HG03520 (cell line): ENCODE data around the gene LUC7L2.
"Not testable (repeated sequence)": the region's sequence is repeated elsewhere in the genome, so short reads cannot be mapped to it uniquely, and the experiment has no call there.

Experiments used
- ATAC-seq: cut with Tn5 transposase; IDR thresholded peaks from one replicate; pipeline ENCODE4 v1.9.1; 2021; ENCODE audit warnings: mild to moderate bottlenecking, moderate library complexity; ENCODE audit not compliant: unreplicated experiment

LUC7L2 gene

DNA sequence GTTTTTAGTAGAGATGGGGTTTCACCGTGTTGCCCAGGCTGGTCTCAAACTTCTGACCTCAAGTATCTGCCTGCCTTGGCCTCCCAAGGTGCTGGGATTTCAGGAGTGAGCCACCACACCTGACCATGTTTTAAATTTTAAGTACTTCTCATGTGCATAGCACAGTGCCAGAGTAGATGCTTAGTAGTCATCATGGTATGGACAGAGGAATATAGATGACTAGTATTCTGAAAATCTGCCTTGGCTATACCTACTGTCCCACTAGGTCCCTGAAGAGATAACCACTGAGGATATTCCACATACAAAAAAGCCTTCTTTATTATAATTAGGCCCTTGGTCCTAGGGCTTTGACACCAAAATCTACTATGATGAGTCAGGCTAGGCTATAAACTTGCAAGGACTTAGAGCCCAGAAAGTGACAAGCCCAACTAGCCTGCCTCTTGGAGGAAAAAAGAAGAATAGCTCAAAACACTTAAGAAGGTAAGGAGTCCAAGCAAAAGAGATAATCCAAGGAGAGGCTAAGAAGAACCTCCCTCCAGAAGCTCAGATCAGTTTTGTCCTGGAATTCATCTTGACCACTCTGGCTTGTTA is 34.0 kb downstream of the LUC7L2 start:
- no peak for ATAC-seq

DNA sequence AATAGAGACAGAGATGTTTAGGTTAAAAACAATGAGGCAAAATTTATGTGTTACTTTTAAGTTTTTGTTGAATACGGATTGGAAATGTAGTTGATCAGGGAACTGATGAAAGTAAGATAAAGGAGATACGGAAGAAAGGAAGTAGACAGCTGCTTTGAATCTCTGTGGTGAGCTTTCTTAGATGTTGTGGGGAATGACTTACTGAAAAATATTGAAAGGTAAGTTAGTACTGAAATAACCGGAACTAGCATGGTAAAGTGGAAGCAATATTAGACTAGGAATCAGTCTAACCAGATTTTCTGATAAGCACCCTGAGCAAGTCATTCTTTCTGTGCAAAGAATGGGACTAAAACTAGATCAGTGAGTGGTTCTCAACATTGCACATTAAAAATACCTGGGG is 34.8 kb downstream of the LUC7L2 start:
- no peak for ATAC-seq

DNA sequence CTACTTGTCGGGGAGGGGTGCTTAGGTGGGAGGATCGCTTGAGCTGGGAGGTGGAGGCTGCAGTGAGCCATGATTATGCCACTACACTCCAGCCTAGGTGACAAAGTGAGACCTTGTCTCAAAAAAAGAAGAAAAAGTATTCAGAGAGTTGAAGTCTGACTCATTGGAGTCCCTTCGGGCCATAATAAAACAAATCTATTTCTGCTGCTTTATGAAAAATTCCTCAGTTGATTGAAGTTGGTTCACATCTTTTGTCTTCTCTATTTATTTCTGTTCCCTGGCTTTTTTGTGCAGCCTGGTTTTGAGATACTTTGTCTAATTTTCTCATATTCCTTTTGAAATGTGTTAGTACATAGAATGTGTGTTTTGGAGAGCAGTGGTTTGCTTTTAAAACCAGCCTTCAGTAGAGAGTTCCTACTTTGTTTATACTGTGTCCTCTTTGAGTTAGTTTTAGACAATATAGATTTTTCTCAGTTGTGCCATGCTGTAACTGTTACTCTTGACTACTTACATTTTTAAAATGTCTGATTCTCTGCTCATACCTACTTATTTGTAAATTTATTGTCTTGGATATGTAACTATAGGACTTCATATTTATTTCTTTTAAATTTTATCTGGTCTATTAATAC is 36.7 kb downstream of the LUC7L2 start:
- no peak for ATAC-seq

DNA sequence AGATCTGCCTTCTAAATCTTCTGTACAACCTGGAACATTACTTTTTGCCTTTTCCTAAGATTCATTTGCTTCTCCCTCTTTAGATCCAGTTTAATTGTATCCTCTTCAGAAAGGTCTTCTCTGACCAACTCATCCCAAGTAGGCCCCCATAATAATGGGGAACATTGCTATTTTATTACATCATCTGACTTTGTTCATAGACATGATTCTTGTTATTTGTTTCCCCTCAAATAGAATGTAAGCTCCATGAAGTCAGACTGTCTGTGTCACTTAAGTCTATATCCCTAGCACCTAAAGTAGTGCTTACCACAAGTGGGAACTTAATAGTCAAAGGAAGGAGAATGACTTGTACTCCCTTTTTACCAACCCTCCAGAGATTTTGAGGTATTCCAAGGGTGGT is 37.5 kb downstream of the LUC7L2 start:
- ATAC-seq, result no peak

- no peak for ATAC-seq
These were observed 43.9 kb downstream of the LUC7L2 start for GRCh38 chr7:139403601-139404000.

- ATAC-seq, result no peak
These were observed 47.9 kb downstream of the LUC7L2 start for GRCh38 chr7:139407555-139407954.

DNA sequence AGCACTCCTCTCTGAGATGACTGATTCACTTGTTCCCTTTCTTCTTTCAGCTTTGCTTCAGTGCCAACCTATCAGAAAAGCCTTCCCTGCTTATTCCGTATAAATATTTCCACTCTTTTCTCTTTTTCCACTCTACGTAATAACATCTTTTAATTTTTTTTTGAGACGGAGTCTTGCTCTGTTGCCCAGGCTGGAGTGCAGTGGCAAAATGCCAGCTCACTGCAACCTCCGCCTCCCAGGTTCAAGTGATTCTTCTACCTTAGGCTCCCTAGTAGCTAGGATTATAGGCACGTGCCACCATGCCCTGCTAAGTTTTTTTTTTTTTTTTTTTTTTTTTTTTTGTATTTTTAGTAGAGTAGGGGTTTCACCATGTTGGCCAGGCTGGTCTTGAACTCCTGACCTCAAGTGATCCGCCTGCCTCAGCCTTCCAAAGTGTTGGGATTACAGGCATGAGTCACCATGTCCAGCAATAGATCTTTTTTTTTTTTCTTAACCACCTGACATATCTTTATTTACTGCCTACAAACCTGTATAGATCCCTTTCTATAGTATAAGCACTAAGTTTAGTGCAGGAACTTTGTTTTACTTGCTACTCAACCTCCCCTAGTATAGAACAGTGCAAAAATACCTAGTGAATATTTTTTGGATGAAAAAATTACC is 55.2 kb downstream of the LUC7L2 start:
- not testable (repeated sequence) for ATAC-seq

DNA sequence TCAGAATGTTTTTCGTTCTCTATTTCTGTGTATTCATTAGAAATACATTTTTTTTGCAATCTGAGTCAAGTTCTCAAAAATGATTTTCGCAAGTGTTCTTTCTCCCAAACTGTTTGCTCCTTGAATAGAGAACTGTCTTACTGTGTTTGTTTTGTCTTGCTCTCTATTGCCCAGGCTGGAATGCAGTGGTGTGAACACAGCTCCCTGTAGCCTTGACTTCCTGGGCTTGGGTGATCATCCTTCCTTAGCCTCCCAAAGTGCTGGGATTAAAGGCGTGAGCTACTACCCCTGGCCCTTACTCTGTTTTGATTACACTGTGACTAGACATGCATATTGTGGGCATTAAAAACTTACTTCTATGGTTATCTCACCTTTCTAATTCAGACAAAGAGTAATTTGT is 56.7 kb downstream of the LUC7L2 start:
- no peak for ATAC-seq

- ATAC-seq, result no peak
These were observed 57.8 kb downstream of the LUC7L2 start for GRCh38 chr7:139417478-139417877.

- no peak for ATAC-seq
These were observed 61.4 kb downstream of the LUC7L2 start for GRCh38 chr7:139421123-139421522.

DNA sequence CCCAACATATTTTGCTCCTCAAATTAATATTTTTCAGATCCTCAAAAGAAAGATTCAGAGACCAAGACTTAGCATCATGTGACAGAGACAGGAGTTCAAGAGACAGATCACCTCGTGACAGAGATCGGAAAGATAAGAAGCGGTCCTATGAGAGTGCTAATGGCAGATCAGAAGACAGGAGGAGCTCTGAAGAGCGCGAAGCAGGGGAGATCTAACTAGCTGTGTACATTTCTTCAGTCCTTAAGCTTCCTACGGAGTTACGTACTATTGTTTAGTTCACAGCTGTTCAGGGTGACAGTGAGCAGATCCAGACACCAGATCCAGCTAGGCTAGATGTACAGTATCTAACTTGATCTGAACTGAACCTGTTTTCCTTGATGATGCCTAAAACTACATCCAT is 62.4 kb downstream of the LUC7L2 start:
- ATAC-seq, result no peak

GRCh38 chr7:139423091-139423490 is 63.4 kb downstream of the LUC7L2 start:
- ATAC-seq, result no peak

- no peak for ATAC-seq
These were observed 64.3 kb downstream of the LUC7L2 start for GRCh38 chr7:139424004-139424403.

DNA sequence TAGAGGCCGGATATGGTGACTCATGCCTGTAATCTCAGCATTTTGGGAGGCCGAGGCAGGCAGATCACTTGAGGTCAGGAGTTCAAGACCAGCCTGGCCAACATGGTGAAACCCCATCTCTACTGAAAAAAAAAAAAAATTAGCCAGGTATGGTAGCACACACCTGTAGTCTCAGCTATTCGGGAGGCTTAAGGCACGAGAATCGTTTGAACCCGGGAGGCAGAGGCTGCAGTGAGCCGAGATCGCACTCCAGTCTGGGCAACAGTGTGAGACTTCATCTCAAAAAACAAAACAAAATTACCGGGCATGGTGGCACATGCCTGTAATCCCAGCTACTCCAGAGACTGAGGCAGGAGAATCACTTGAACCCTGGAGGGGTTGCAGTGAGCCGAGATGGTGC is 66.0 kb downstream of the LUC7L2 start:
- ATAC-seq, result not testable (repeated sequence)

DNA sequence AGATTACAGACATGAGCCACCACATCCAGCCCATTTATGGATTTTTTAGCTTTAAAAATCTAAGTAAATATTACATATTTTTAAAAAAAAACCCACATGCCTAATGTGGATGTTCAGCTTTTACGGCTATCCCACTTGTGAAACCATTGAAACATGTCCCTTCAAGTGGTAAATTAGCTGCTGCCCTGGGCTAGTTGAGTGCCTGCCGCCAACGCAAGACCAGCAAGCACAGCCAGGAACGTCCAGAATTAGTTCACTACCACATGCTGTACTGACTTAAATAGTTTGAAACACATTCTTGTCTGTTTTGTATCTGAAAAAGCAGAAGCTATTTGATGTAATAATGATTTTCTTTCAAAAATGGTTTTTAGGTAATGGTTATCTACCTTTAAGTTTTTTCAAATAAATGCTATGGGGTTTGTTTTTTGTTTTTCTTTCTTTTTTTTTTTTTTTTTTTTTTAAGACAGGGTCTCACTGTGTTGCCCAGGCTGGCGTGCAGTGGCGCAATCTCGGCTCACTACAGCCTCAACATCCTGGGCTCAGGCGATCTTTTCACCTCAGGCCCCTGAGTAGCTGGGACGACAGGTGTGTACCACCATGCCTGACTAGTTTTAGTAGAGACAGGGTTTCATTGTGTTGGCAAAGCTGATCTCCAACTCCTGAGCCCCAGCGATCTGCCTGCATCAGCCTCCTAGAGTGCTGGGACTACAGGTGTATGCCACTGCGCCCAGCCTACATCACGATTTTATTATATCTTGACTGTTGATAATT is 66.7 kb downstream of the LUC7L2 start:
- no peak for ATAC-seq

GRCh38 chr7:139427029-139427420 is 67.3 kb downstream of the LUC7L2 start:
- no peak for ATAC-seq

GRCh38 chr7:139427788-139428187 is 68.1 kb downstream of the LUC7L2 start:
- ATAC-seq, result no peak

- not testable (repeated sequence) for ATAC-seq
These were observed 70.0 kb downstream of the LUC7L2 start for GRCh38 chr7:139429735-139430134.

GRCh38 chr7:139430443-139430842 is 70.7 kb downstream of the LUC7L2 start:
- ATAC-seq, result no peak

- ATAC-seq, result no peak
These were observed 71.3 kb downstream of the LUC7L2 start for GRCh38 chr7:139431010-139431409.

GRCh38 chr7:139431459-139431858 is 71.8 kb downstream of the LUC7L2 start:
- no peak for ATAC-seq

GRCh38 chr7:139436806-139437205 is 77.1 kb downstream of the LUC7L2 start:
- no peak for ATAC-seq
